ENCODE results near the gene DOCK1.

Gene DOCK1

DNA sequence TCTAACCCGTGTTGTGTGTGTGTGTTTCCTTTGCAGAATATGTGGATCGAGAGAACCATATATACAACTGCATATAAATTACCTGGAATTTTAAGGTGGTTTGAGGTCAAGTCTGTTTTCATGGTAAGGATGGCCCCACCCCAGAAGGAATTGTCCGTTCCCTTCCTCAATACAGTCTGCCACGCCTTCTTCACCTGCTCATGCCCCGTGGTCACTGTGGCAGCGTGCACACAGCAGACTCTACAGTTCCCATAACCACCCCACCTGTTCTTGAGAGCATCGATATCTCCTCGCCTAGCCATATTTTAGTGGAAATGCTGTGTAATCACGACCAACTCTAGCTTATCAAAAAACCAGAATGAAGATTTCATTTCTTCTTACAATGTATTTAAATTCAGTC lies 509.9 kb downstream of the DOCK1 start:
- no peaks in the 10 kb centered on the region for H3K9me3 ChIP-seq (ENCODE audit: control insufficient read depth, low read length)
- no peaks in the 10 kb centered on the region for H3K27me3 ChIP-seq (ENCODE audit: control insufficient read depth, insufficient read depth, low read length, poor library complexity, severe bottlenecking)
- whole genome bisulfite sequencing, 2 experiments, result 88 to 94% methylated on average over 8 to 9 of the region's 9 CpGs
- H3K36me3 ChIP-seq (ENCODE audit: control insufficient read depth, insufficient read depth, low read length), result no peaks in the 10 kb centered on the region
- H3K4me3 ChIP-seq (ENCODE audit: insufficient read depth, low read depth, low read length), result no peak overlapping the region
- H3K4me1 ChIP-seq (ENCODE audit: control insufficient read depth, insufficient read depth, low read length), result peaks cover 15% of the 10 kb centered on the region
- no peak overlapping the region for H3K27ac ChIP-seq (ENCODE audit: insufficient read depth, low read depth, low read length, poor library complexity, severe bottlenecking)

DNA sequence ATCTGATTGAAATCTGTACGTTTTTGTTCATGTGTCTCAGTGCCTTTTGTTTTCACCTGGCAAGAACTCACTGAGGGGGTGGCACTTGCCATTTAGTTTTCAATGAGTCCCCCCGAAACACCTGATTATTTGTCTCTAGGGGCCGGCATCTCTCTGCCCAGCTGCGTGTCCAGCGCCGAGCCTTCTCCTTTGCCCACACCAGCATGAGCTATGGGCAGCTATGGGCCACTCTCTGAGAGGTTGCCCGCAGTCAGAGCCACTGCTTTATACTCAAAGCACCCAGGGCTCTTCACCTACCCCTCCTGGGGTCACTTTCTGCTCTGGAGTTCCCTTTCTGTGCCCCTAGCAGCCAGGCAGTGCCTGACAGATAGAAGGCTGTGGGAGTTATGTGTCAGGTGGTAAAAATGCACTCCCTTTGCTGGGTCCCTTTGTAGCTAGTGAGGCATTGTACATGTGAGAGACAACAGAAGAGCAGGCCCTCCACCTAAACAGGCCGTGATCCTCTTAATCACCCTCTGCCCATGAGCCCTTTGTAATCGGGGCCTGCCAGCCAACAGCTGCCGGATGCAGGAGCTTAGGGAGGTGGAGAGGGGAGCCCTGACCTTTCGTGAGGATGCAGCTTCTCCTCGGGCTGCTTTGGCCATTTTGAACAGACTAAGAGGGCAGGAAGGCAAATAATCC lies 510.8 kb downstream of the DOCK1 start:
- WGBS, 2 experiments, result 73 to 78% methylated on average over 12 of the region's 12 CpGs
- H3K36me3 ChIP-seq (ENCODE audit: control insufficient read depth, insufficient read depth, low read length), result no peaks in the 10 kb centered on the region
- H3K27me3 ChIP-seq (ENCODE audit: control insufficient read depth, insufficient read depth, low read length, poor library complexity, severe bottlenecking), result no peaks in the 10 kb centered on the region
- peak overlapping the region; percentile 26 for H3K27ac ChIP-seq (ENCODE audit: insufficient read depth, low read depth, low read length, poor library complexity, severe bottlenecking)
- no peaks in the 10 kb centered on the region for H3K9me3 ChIP-seq (ENCODE audit: control insufficient read depth, low read length)
- peaks cover 15% of the 10 kb centered on the region for H3K4me1 ChIP-seq (ENCODE audit: control insufficient read depth, insufficient read depth, low read length)
- no peak overlapping the region for H3K4me3 ChIP-seq (ENCODE audit: insufficient read depth, low read depth, low read length)

DNA sequence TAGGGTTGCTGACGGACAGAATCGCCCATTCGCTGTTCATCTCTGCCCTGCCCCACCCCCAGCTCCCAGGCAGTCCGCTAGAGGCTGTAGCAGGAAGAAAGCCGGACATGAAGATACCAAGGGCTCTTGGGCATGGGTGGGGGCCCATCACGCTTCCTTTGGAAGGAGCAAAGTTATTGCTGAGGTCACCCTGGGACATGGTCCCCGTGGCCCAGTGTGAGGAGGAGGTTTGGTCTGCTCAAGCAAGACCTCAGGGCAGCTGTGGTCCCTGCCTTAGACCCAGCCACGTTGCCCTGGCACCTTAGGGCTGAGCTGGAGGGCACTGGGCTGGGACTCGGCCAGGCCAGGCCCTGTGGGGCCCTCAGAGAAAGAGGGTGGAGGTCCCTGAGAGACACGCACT lies 511.8 kb downstream of the DOCK1 start:
- H3K27me3 ChIP-seq (ENCODE audit: control insufficient read depth, insufficient read depth, low read length, poor library complexity, severe bottlenecking), result no peaks in the 10 kb centered on the region
- whole genome bisulfite sequencing, 2 experiments, result 78 to 80% methylated on average over 10 of the region's 10 CpGs
- H3K4me1 ChIP-seq (ENCODE audit: control insufficient read depth, insufficient read depth, low read length), result peaks cover 15% of the 10 kb centered on the region
- H3K27ac ChIP-seq (ENCODE audit: insufficient read depth, low read depth, low read length, poor library complexity, severe bottlenecking), result no peak overlapping the region
- no peaks in the 10 kb centered on the region for H3K36me3 ChIP-seq (ENCODE audit: control insufficient read depth, insufficient read depth, low read length)
- H3K9me3 ChIP-seq (ENCODE audit: control insufficient read depth, low read length), result no peaks in the 10 kb centered on the region
- H3K4me3 ChIP-seq (ENCODE audit: insufficient read depth, low read depth, low read length), result no peak overlapping the region

DNA sequence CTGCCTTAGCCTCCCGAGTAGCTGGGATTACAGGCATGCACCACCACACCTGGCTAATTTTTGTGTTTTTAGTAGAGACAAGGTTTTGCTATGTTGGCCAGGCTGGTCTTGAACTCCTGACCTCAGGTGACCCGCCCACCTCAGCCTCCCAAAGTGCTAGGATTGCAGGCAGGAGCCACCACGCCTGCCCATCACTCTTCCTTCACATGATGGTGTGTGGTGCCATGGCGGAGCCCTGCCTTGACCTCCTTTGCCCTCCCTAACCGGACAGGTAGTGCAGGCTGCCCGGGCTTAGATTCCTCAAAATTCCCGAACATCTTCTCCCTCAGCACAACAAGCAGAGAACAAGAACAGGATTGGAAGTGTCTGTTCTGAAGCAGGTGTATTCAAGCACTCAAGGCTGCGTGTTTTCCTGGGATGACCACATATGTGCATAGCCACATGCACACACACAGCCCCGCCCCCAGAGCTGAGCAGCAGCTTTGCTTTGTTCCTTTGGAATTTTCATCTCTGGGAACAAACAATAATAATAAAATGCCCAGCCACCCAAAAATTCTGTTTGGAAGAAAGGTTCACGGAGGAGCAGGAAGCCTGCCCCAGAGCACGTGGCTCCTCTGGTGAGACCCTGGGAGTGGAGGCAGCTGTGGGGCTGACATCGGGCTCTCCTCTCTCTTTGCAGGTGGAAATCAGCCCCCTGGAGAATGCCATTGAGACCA lies 512.6 kb downstream of the DOCK1 start:
- Histone ChIP-seq H3K4me1 (ENCODE audit: control insufficient read depth, insufficient read depth, low read length) (peaks cover 15% of the 10 kb centered on the region), H3K4me3 (ENCODE audit: insufficient read depth, low read depth, low read length) (no peak overlapping the region), H3K27me3 (ENCODE audit: control insufficient read depth, insufficient read depth, low read length, poor library complexity, severe bottlenecking) (no peaks in the 10 kb centered on the region), H3K27ac (ENCODE audit: insufficient read depth, low read depth, low read length, poor library complexity, severe bottlenecking) (no peak overlapping the region), H3K9me3 (ENCODE audit: control insufficient read depth, low read length) (no peaks in the 10 kb centered on the region), H3K36me3 (ENCODE audit: control insufficient read depth, insufficient read depth, low read length) (no peaks in the 10 kb centered on the region)
- WGBS, 2 experiments, result 94% methylated on average over 12 of the region's 12 CpGs

DNA sequence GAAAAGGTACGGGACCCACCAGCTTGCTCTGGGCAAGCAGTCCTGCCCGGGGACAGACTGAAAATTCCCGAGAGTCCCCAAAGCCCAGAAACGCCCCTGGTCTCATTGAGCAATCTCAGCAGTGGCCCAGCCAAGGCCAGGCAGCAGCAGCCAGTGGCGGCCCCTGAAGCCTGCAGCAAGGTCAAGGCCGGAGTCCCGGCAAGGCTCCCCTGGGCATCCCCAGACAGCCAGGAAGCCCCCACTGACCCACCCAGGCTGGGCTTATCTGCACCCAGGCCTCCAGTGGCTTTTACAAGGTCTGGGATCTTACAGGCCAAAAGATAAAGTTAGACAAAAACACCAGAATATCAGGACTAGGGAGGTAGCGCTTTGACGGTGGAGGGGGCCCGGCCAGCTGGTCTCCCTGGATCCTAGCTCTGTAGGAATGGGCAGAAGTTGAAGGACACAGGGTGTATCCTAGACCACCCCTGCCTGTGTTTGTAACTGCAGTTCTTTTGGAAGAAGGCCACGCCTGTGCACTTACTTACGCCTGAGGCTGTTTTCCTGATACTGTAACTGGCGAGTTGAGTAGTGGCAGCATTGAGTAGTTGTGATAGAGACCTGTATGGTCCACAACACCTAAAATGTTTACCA lies 513.4 kb downstream of the DOCK1 start:
- no peak overlapping the region for H3K4me3 ChIP-seq (ENCODE audit: insufficient read depth, low read depth, low read length)
- H3K27ac ChIP-seq (ENCODE audit: insufficient read depth, low read depth, low read length, poor library complexity, severe bottlenecking), result no peak overlapping the region
- H3K36me3 ChIP-seq (ENCODE audit: control insufficient read depth, insufficient read depth, low read length), result no peaks in the 10 kb centered on the region
- H3K4me1 ChIP-seq (ENCODE audit: control insufficient read depth, insufficient read depth, low read length), result peaks cover 13% of the 10 kb centered on the region
- WGBS, 2 experiments, result 93 to 94% methylated on average over 13 of the region's 13 CpGs
- no peaks in the 10 kb centered on the region for H3K27me3 ChIP-seq (ENCODE audit: control insufficient read depth, insufficient read depth, low read length, poor library complexity, severe bottlenecking)
- no peaks in the 10 kb centered on the region for H3K9me3 ChIP-seq (ENCODE audit: control insufficient read depth, low read length)

DNA sequence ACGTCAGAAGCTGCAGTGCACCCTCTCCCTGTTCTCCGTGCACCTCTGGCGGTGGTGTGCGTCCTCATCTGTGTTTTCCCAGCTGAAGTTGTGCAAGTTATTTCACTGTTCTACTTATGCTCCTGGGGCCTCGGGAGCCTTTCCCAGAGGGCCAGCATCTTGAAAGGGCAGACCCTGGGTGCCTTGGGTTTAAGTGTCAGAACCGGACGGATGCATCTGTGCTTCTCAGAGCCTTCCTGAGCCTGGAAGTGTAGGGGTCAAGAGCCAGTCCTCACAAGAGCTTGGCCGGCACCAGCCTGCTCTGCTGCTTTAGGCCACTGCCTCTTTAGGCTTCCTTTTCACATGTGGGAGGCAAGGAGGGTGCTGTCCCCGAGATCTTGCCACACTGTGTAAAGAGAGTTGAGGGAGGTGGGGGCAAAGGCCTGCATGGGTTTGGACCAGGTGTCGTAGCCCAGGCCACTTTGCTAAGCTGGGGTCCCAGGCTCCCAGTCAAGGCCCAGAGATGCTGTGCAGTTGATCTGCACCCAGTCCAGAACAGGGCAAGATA lies 515.0 kb downstream of the DOCK1 start:
- no peak overlapping the region for H3K27ac ChIP-seq (ENCODE audit: insufficient read depth, low read depth, low read length, poor library complexity, severe bottlenecking)
- WGBS, 2 experiments, result 93 to 96% methylated on average over 10 of the region's 10 CpGs
- H3K27me3 ChIP-seq (ENCODE audit: control insufficient read depth, insufficient read depth, low read length, poor library complexity, severe bottlenecking), result no peaks in the 10 kb centered on the region
- no peak overlapping the region for H3K4me3 ChIP-seq (ENCODE audit: insufficient read depth, low read depth, low read length)
- no peaks in the 10 kb centered on the region for H3K36me3 ChIP-seq (ENCODE audit: control insufficient read depth, insufficient read depth, low read length)
- peaks cover 13% of the 10 kb centered on the region for H3K4me1 ChIP-seq (ENCODE audit: control insufficient read depth, insufficient read depth, low read length)
- H3K9me3 ChIP-seq (ENCODE audit: control insufficient read depth, low read length), result no peaks in the 10 kb centered on the region

DNA sequence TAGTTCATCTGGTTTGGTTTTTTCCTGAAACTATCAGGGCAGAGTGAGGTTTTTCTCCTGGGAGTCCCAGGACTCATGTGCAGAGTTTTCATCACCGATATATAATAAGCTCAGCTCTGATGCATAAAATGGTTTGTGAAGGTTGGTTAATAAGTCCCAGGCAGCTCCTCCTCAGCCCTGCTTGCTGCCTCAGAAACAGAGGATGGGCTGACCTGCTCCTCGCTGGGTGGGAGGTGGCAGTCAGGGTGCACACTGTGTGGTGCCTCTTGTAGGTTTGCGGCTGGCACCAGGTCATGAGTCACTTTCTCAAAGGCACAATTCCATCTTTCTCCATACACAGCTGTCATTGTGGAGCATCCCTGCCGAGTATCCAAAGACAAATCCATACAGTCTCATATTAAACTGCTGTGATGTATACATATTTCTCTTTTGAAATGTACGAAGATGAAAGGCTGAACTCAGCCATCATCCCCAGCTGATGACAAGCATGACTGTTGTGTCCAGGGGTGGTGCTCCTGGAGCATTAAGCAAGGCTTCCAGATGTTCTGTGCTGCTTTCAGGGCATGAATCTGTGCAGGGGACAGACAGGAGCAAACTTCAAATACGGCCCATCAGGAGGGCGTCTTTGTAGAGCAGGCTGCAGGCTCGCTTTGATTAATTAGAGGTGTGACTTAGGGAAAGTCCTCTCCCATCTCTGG lies 518.1 kb downstream of the DOCK1 start:
- H3K27ac ChIP-seq (ENCODE audit: insufficient read depth, low read depth, low read length, poor library complexity, severe bottlenecking), result no peak overlapping the region
- H3K36me3 ChIP-seq (ENCODE audit: control insufficient read depth, insufficient read depth, low read length), result peaks cover 11% of the 10 kb centered on the region
- WGBS, 2 experiments, result 88 to 90% methylated on average over 7 to 8 of the region's 8 CpGs
- H3K9me3 ChIP-seq (ENCODE audit: control insufficient read depth, low read length), result no peaks in the 10 kb centered on the region
- H3K4me3 ChIP-seq (ENCODE audit: insufficient read depth, low read depth, low read length), result no peak overlapping the region
- no peaks in the 10 kb centered on the region for H3K27me3 ChIP-seq (ENCODE audit: control insufficient read depth, insufficient read depth, low read length, poor library complexity, severe bottlenecking)
- no peaks in the 10 kb centered on the region for H3K4me1 ChIP-seq (ENCODE audit: control insufficient read depth, insufficient read depth, low read length)

GRCh38 chr10:127424594-127425264 lies 519.5 kb downstream of the DOCK1 start:
- H3K36me3 ChIP-seq (ENCODE audit: control insufficient read depth, insufficient read depth, low read length), result peaks cover 11% of the 10 kb centered on the region
- no peaks in the 10 kb centered on the region for H3K27me3 ChIP-seq (ENCODE audit: control insufficient read depth, insufficient read depth, low read length, poor library complexity, severe bottlenecking)
- no peak overlapping the region for H3K27ac ChIP-seq (ENCODE audit: insufficient read depth, low read depth, low read length, poor library complexity, severe bottlenecking)
- no peak overlapping the region for H3K4me3 ChIP-seq (ENCODE audit: insufficient read depth, low read depth, low read length)
- H3K4me1 ChIP-seq (ENCODE audit: control insufficient read depth, insufficient read depth, low read length), result no peaks in the 10 kb centered on the region
- no peaks in the 10 kb centered on the region for H3K9me3 ChIP-seq (ENCODE audit: control insufficient read depth, low read length)
- 93 to 94% methylated on average over 11 to 12 of the region's 12 CpGs for WGBS, 2 experiments

DNA sequence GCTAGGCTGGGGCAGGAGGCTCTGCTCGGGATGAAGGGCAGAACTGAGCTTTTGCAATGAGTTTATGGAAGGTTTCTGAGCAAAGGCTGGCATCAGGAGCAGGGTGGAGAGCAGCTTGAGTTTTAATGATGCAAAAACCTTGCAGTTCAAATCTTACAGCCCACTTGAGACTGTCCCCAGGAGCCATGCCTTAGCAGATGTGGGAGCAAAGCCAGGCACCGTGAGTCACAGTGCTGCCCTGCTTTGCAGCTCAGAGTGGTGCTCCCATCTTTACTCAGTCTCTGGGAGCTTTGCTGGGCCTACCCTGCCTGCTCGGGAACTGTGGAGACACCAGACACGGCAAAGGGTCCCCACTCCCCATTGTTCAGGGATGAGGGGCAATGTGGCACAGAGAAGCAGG lies 521.5 kb downstream of the DOCK1 start:
- no peak overlapping the region for H3K4me3 ChIP-seq (ENCODE audit: insufficient read depth, low read depth, low read length)
- H3K4me1 ChIP-seq (ENCODE audit: control insufficient read depth, insufficient read depth, low read length), result no peaks in the 10 kb centered on the region
- WGBS, 2 experiments, result 93% methylated on average over 4 of the region's 4 CpGs
- H3K27me3 ChIP-seq (ENCODE audit: control insufficient read depth, insufficient read depth, low read length, poor library complexity, severe bottlenecking), result no peaks in the 10 kb centered on the region
- H3K9me3 ChIP-seq (ENCODE audit: control insufficient read depth, low read length), result no peaks in the 10 kb centered on the region
- no peak overlapping the region for H3K27ac ChIP-seq (ENCODE audit: insufficient read depth, low read depth, low read length, poor library complexity, severe bottlenecking)
- peaks cover 14% of the 10 kb centered on the region for H3K36me3 ChIP-seq (ENCODE audit: control insufficient read depth, insufficient read depth, low read length)

All from ectodermal cell (in vitro differentiated cells).